ENCODE measurements around the gene KIZ. TPM values are rescaled to one million over a fixed set of nuclear protein-coding genes. Genes with fewer than 3 reads are reported as not detected.

KIZ gene
- total and polyA plus RNA-seq, 2 donors from 2014 or later = 17.3 to 21.8 TPM

DNA sequence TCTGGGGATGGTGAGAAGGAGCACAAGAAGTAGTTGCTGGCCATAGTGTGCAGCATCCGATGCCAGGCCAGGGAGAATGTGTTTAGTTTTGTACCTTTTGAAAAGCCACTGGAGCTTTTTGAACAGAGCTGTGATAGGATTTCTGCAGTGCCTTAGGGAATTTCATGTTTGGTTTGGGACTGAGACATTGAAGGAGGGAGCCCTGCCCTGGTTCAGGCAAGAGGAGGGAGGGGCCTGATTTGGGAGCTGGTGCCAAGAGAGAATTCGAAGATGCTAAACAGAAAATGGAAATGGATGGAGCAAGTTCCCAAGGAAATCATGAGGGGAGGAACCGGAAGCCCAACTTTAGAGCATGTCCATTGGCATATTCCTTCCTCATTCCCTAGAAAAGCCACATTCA, 80.7 kb downstream of the KIZ start:
- Histone ChIP-seq H3K4me3 (ENCODE audit: low read length in 3 of 3) (no peak overlapping the region), H3K27ac (ENCODE audit: low read depth in 2 of 2, low read length in 2 of 2) (no peak overlapping the region), H3K27me3 (ENCODE audit: control insufficient read depth, insufficient read depth, low read length) (no peaks in the 10 kb centered on the region), H3K9me3 (ENCODE audit: control insufficient read depth in 2 of 3, insufficient read depth in 1 of 3, low read length in 3 of 3) (no peaks in the 10 kb centered on the region), H3K4me1 (ENCODE audit: control insufficient read depth in 2 of 3, insufficient read depth in 2 of 3, low read depth in 1 of 3, low read length in 3 of 3) (no peaks in the 10 kb centered on the region), H3K9ac (ENCODE audit: low read length in 3 of 3) (no peak overlapping the region), H3K36me3 (ENCODE audit: control insufficient read depth in 2 of 3, insufficient read depth in 3 of 3, low read length in 3 of 3) (peaks cover 0 to 3% (median 0%) of the 10 kb centered on the region in 3 donors)
- FAIRE-seq = no peak
- intact Hi-C loops (cut with DNase I) = no loop called here
- no peak for TF ChIP-seq CTCF (IDR thresholded peaks at IDR 0.05; ENCODE audit: borderline replicate concordance, extremely low read depth, insufficient read depth)
- no peak for DNase-seq

DNA sequence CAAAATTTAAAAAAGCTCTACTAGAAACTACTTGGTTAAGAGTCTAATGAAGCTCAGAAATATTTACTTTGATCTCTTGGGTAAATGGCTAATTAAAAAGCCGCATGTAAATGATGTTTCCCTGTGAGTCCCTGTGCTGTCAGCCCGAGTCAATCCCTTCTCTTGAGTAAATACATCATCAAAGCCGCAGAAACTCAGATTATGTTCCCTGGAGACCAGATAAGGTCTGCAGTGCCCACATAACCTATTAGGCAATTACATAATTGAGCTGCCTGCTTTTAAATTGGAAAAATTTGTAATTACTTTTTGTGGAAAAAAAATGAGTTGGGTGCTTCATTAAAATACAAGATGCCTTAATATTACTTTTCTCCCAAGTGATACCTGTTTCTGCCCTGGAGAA, 83.1 kb downstream of the KIZ start:
- Histone ChIP-seq H3K9me3 (ENCODE audit: control insufficient read depth in 2 of 3, insufficient read depth in 1 of 3, low read length in 3 of 3) (no peaks in the 10 kb centered on the region), H3K27ac (ENCODE audit: low read depth in 2 of 2, low read length in 2 of 2) (no peak overlapping the region), H3K4me1 (ENCODE audit: control insufficient read depth in 2 of 3, insufficient read depth in 2 of 3, low read depth in 1 of 3, low read length in 3 of 3) (no peaks in the 10 kb centered on the region), H3K4me3 (ENCODE audit: low read length in 3 of 3) (no peak overlapping the region), H3K36me3 (ENCODE audit: control insufficient read depth in 2 of 3, insufficient read depth in 3 of 3, low read length in 3 of 3) (peaks cover 0 to 3% (median 0%) of the 10 kb centered on the region in 3 donors), H3K27me3 (ENCODE audit: control insufficient read depth, insufficient read depth, low read length) (no peaks in the 10 kb centered on the region), H3K9ac (ENCODE audit: low read length in 3 of 3) (no peak overlapping the region)
- no peak for TF ChIP-seq CTCF (IDR thresholded peaks at IDR 0.05; ENCODE audit: borderline replicate concordance, extremely low read depth, insufficient read depth)
- FAIRE-seq = no peak
- intact Hi-C loops (cut with DNase I) = no loop called here
- DNase-seq = no peak

GRCh38 chr20:21209668-21210067, 83.8 kb downstream of the KIZ start:
- no peak for TF ChIP-seq CTCF (IDR thresholded peaks at IDR 0.05; ENCODE audit: borderline replicate concordance, extremely low read depth, insufficient read depth)
- Histone ChIP-seq H3K4me3 (ENCODE audit: low read length in 3 of 3) (no peak overlapping the region), H3K36me3 (ENCODE audit: control insufficient read depth in 2 of 3, insufficient read depth in 3 of 3, low read length in 3 of 3) (peaks cover 0 to 3% (median 2%) of the 10 kb centered on the region in 3 donors), H3K4me1 (ENCODE audit: control insufficient read depth in 2 of 3, insufficient read depth in 2 of 3, low read depth in 1 of 3, low read length in 3 of 3) (no peaks in the 10 kb centered on the region), H3K27ac (ENCODE audit: low read depth in 2 of 2, low read length in 2 of 2) (no peak overlapping the region), H3K9me3 (ENCODE audit: control insufficient read depth in 2 of 3, insufficient read depth in 1 of 3, low read length in 3 of 3) (no peaks in the 10 kb centered on the region), H3K27me3 (ENCODE audit: control insufficient read depth, insufficient read depth, low read length) (no peaks in the 10 kb centered on the region), H3K9ac (ENCODE audit: low read length in 3 of 3) (no peak overlapping the region)
- FAIRE-seq = no peak
- no peak for DNase-seq
- intact Hi-C loops (cut with DNase I) = no loop called here

- peaks cover 0 to 6% (median 2%) of the 10 kb centered on the region in 3 donors for H3K36me3 ChIP-seq (ENCODE audit: control insufficient read depth in 2 of 3, insufficient read depth in 3 of 3, low read length in 3 of 3)
- DNase-seq (no peak), FAIRE-seq (no peak)
- intact Hi-C loops (cut with DNase I) = no loop called here
- no peak overlapping the region for H3K9ac ChIP-seq (ENCODE audit: low read length in 3 of 3)
- no peaks in the 10 kb centered on the region for H3K27me3 ChIP-seq (ENCODE audit: control insufficient read depth, insufficient read depth, low read length)
- H3K4me1 ChIP-seq (ENCODE audit: control insufficient read depth in 2 of 3, insufficient read depth in 2 of 3, low read depth in 1 of 3, low read length in 3 of 3) = no peaks in the 10 kb centered on the region
- no peaks in the 10 kb centered on the region for H3K9me3 ChIP-seq (ENCODE audit: control insufficient read depth in 2 of 3, insufficient read depth in 1 of 3, low read length in 3 of 3)
- no peak overlapping the region for H3K4me3 ChIP-seq (ENCODE audit: low read length in 3 of 3)
- TF ChIP-seq CTCF (IDR thresholded peaks at IDR 0.05; ENCODE audit: borderline replicate concordance, extremely low read depth, insufficient read depth) = no peak
- no peak overlapping the region for H3K27ac ChIP-seq (ENCODE audit: low read depth in 2 of 2, low read length in 2 of 2)
These were observed 87.8 kb downstream of the KIZ start for GRCh38 chr20:21213691-21214090.
